ENCODE results near the gene MPPE1.

The MPPE1 gene

DNA sequence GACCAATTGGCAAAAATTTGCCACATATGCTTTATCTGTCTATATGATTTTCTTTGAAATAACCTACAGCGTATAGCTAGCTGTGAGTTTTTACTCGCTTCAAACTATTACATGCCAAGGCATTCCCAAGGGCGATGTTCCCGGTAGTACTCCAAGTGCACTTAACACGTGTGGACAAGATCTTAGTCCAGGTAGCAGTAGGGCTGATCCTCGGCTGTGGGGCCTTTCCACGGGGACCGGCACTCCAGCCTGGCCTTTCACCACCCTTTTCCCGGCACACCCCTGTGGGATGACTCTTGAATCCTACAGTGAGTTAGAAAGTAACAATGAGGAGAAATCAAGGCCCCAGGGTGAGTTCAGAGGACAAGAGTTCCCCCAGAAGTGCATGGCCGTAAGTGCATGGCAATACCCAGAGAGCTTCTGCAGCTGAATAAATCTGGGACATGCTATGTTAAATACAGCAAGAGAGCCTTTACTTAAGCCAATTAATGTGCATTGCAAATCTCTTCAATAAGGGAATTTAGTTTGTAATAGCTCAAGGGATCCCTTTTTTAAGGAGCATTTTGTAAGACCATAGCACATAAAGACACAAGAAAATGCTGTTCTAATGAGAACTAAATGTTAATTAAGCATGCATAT is 30.5 kb downstream of the MPPE1 start:
- FAIRE-seq (no peak), DNase-seq (ENCODE audit: insufficient read length, low spot score) (no peak)
- TF ChIP-seq SPI1 (IDR thresholded peaks at IDR 0.05; ENCODE audit: low read depth, low read length), result no peak
- TF ChIP-seq POLR2AphosphoS5 (IDR thresholded peaks at IDR 0.05; ENCODE audit: low read depth, low read length), result no peak
- TF ChIP-seq POU2F2 (IDR thresholded peaks at IDR 0.05; ENCODE audit: low read depth, low read length), result no peak
- no peak for TF ChIP-seq TAF1 (IDR thresholded peaks at IDR 0.05; ENCODE audit: low read depth, low read length)
- TF ChIP-seq PAX5 (IDR thresholded peaks at IDR 0.05; ENCODE audit: insufficient read depth, low read length, severe bottlenecking), result no peak
- no peak for TF ChIP-seq POLR2A (IDR thresholded peaks at IDR 0.05; ENCODE audit: low read depth, low read length)

DNA sequence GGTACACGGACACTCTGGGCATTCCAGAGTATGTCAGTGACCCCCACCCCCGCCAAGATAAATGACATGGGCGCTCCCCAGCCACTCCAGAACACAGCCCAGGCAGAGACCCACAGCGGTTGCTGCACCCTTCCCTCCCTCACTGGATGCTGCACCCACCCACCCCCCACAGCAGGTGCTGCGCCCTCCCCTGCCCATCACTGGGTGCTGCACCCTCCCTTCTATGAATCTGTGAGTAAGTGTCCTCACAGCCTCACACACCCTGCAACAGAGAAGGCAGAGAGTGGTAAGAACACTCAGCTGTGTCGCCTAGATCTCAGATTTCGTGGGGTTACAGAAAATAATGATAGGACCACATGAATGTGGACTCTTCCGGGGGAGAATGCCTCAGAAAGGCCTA is 33.4 kb downstream of the MPPE1 start:
- FAIRE-seq (no peak), DNase-seq (ENCODE audit: insufficient read length, low spot score) (no peak)
- no peak for TF ChIP-seq POU2F2 (IDR thresholded peaks at IDR 0.05; ENCODE audit: low read depth, low read length)
- TF ChIP-seq SPI1 (IDR thresholded peaks at IDR 0.05; ENCODE audit: low read depth, low read length), result no peak
- no peak for TF ChIP-seq TAF1 (IDR thresholded peaks at IDR 0.05; ENCODE audit: low read depth, low read length)
- no peak for TF ChIP-seq PAX5 (IDR thresholded peaks at IDR 0.05; ENCODE audit: insufficient read depth, low read length, severe bottlenecking)
- TF ChIP-seq POLR2A (IDR thresholded peaks at IDR 0.05; ENCODE audit: low read depth, low read length), result no peak
- no peak for TF ChIP-seq POLR2AphosphoS5 (IDR thresholded peaks at IDR 0.05; ENCODE audit: low read depth, low read length)

DNA sequence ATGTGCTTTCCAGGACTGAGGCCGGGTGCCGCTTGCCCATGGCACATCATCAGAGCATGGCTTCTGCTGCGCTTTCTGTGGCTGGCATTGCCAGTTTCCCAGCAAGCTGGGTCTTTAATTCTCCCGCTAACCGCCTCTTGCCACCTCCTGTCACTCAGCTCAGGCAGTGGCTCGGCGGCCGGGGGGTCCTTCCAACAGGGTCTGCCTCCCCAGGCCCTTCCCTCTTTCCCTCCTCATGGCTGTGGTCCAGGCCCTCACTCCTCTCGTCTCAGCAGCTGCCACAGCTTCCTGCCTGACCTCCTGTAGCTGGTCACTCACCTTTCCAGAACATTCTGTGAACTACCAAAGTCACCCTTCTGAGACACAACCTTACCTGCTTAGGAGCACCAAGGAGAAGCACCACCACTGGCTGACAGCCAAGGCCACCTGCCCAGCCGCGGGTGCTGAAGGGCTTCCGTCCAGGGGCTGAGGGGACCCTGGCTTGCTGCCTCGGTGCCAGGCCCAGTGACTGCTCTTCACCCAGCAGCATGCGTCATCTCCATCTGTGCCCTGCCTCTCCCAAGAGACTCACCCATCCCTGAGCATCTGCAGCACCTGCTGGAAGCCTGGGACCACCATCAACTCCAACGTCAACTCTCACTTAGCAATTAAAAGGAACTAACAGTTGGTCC is 34.3 kb downstream of the MPPE1 start:
- FAIRE-seq, result no peak
- DNase-seq (ENCODE audit: insufficient read length, low spot score), result no peak
- TF ChIP-seq POLR2A (IDR thresholded peaks at IDR 0.05; ENCODE audit: low read depth, low read length) (no peak), TAF1 (IDR thresholded peaks at IDR 0.05; ENCODE audit: low read depth, low read length) (no peak), SPI1 (IDR thresholded peaks at IDR 0.05; ENCODE audit: low read depth, low read length) (no peak), POU2F2 (IDR thresholded peaks at IDR 0.05; ENCODE audit: low read depth, low read length) (no peak), POLR2AphosphoS5 (IDR thresholded peaks at IDR 0.05; ENCODE audit: low read depth, low read length) (no peak), PAX5 (IDR thresholded peaks at IDR 0.05; ENCODE audit: insufficient read depth, low read length, severe bottlenecking) (no peak)

DNA sequence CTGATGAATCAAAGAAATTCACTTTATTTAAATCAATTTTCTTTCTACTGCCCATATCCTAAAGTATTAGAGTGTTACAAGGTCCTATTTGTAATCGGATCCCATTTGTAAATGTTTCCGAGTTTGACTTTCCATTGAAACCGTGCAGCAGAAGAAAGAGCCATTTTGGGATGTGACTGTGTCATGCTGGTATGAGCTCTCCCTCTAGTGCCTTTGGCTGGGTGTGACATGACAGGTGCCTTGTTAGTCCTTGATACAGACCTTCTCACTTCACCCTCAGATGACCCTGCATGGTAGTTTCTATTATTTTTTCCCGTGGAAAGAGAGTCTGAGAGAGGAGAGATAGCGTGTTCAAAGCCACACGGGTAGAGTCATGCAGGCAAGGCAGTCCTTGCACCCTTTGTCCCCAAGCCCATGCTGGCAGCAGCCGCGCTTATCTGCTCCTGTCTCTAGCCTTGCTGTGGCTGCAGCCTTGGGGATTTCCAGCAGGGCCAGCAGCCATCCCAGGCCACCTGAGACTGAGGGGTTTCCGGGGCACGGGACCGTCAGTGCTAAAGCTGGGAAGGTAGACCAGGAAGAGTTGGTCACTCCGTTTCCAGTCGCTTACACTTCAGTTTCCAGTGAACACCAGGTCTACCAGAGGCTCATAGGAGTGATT is 35.5 kb downstream of the MPPE1 start:
- TF ChIP-seq SPI1 (IDR thresholded peaks at IDR 0.05; ENCODE audit: low read depth, low read length), result no peak
- TF ChIP-seq POU2F2 (IDR thresholded peaks at IDR 0.05; ENCODE audit: low read depth, low read length), result no peak
- no peak for TF ChIP-seq PAX5 (IDR thresholded peaks at IDR 0.05; ENCODE audit: insufficient read depth, low read length, severe bottlenecking)
- no peak for TF ChIP-seq POLR2A (IDR thresholded peaks at IDR 0.05; ENCODE audit: low read depth, low read length)
- no peak for TF ChIP-seq POLR2AphosphoS5 (IDR thresholded peaks at IDR 0.05; ENCODE audit: low read depth, low read length)
- no peak for TF ChIP-seq TAF1 (IDR thresholded peaks at IDR 0.05; ENCODE audit: low read depth, low read length)
- no peak for FAIRE-seq
- no peak for DNase-seq (ENCODE audit: insufficient read length, low spot score)

DNA sequence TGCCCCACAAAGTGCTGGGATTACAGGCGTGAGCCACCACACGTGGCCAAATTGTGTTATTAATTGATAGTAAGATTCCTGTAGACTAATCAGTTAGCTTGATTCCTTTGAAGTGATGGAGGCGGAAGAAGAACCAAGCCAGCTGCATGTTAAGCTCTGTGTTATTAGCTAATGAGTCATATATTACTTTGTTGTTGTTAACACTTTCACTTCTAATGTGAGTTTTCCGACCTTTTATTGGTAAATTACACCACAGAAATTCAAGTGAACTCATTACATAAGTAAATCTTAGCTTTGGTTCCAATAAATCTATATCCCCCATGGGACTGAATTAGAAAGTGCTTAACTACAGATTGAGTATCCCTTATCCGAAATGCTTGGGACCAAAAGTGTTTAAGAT is 36.6 kb downstream of the MPPE1 start:
- no peak for FAIRE-seq
- TF ChIP-seq POLR2A (IDR thresholded peaks at IDR 0.05; ENCODE audit: low read depth, low read length) (no peak), PAX5 (IDR thresholded peaks at IDR 0.05; ENCODE audit: insufficient read depth, low read length, severe bottlenecking) (no peak), TAF1 (IDR thresholded peaks at IDR 0.05; ENCODE audit: low read depth, low read length) (no peak), SPI1 (IDR thresholded peaks at IDR 0.05; ENCODE audit: low read depth, low read length) (no peak), POLR2AphosphoS5 (IDR thresholded peaks at IDR 0.05; ENCODE audit: low read depth, low read length) (no peak), POU2F2 (IDR thresholded peaks at IDR 0.05; ENCODE audit: low read depth, low read length) (no peak)

DNA sequence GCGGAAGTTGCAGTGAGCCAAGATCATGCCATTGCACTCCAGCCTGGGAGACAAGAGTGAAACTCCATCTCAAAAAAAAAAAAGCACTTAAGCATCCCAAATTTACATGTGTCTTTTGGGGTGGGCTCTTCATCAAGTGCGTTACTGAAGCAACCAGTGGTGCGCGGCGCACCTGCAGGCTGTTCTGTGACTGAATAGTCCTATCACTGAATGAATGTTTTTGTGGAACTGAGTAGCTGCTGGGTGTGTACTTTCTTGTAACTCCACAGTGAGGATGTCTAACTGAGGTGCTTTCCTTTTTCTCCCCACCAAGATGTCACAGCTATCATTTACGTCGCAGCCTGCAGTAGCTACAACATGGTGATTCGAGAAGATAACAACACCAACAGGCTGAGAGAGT is 39.9 kb downstream of the MPPE1 start:
- TF ChIP-seq SPI1 (IDR thresholded peaks at IDR 0.05; ENCODE audit: low read depth, low read length), result no peak
- no peak for TF ChIP-seq POLR2A (IDR thresholded peaks at IDR 0.05; ENCODE audit: low read depth, low read length)
- no peak for TF ChIP-seq POU2F2 (IDR thresholded peaks at IDR 0.05; ENCODE audit: low read depth, low read length)
- TF ChIP-seq TAF1 (IDR thresholded peaks at IDR 0.05; ENCODE audit: low read depth, low read length), result no peak
- TF ChIP-seq PAX5 (IDR thresholded peaks at IDR 0.05; ENCODE audit: insufficient read depth, low read length, severe bottlenecking), result no peak
- TF ChIP-seq POLR2AphosphoS5 (IDR thresholded peaks at IDR 0.05; ENCODE audit: low read depth, low read length), result no peak

More for the DNA sequence above, 36.6 kb downstream of the MPPE1 start:
- no peak for DNase-seq (ENCODE audit: insufficient read length, low spot score)

DNA sequence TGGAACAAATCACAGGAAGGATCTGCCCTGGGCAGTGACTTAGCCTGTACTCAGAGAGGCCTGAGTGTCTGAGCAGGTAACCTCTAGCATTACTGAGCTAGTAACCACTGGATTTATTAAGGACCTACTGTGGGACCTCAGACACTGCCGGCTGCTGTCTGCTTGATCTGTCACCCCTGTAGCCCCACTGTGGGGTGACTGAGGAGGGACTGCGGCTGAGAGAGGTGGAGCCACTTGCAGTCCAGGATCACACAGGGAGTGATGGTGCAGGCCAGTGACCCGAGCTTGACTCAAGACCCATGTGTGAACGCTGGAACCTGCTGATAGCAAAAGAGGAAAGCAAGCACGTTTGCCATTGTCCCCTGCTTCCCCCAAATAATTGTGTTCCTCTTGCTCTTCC is 41.4 kb downstream of the MPPE1 start:
- no peak for FAIRE-seq
- TF ChIP-seq TAF1 (IDR thresholded peaks at IDR 0.05; ENCODE audit: low read depth, low read length), result no peak
- no peak for TF ChIP-seq POLR2A (IDR thresholded peaks at IDR 0.05; ENCODE audit: low read depth, low read length)
- TF ChIP-seq POU2F2 (IDR thresholded peaks at IDR 0.05; ENCODE audit: low read depth, low read length), result no peak
- no peak for TF ChIP-seq PAX5 (IDR thresholded peaks at IDR 0.05; ENCODE audit: insufficient read depth, low read length, severe bottlenecking)
- TF ChIP-seq SPI1 (IDR thresholded peaks at IDR 0.05; ENCODE audit: low read depth, low read length), result no peak
- TF ChIP-seq POLR2AphosphoS5 (IDR thresholded peaks at IDR 0.05; ENCODE audit: low read depth, low read length), result no peak
- no peak for DNase-seq (ENCODE audit: insufficient read length, low spot score)

More for the DNA sequence above, 39.9 kb downstream of the MPPE1 start:
- DNase-seq (ENCODE audit: insufficient read length, low spot score) (no peak), FAIRE-seq (no peak)

DNA sequence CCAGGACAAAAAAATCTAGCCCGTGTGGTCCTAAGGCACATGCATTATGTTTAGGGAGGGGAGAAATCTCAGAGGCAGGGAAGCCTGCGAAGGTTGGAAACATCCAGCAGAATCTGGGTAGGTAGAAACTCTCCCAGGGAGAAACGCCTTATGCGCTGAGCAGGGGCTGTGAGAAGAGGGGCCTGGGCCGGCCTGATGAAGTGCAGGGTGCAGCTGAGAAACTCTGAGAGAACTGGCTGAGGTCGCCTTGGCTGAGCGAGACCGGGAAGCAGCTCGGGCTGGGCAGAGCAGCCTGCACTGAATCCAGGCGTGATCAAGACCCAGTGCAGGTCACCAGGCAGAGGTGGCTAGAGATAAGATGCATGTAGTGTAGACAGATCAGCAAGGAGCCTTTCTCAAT is 41.8 kb downstream of the MPPE1 start:
- TF ChIP-seq POLR2AphosphoS5 (IDR thresholded peaks at IDR 0.05; ENCODE audit: low read depth, low read length), result no peak
- DNase-seq (ENCODE audit: insufficient read length, low spot score), result no peak
- FAIRE-seq, result no peak

DNA sequence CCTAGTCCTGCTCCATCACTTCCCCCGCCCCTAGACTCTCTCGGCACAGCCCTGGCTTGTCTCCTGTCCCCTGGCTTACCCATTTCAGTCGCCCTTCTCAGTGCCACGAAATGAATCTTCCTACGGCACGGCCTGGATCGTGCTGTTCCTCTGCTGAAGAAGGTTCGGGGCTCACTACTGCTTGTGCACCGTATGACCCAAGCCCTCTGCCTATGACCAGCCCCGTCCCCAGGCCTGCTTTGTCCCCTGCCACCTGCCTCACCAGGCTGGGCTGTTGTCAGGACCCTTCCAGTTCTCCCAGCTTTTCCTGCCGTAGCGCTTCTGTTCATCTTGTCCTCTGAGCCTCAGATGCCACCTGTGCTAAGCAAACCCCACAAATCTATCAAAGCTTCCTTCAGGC is 43.0 kb downstream of the MPPE1 start:
- DNase-seq (ENCODE audit: insufficient read length, low spot score) (no peak), FAIRE-seq (no peak)
- TF ChIP-seq POU2F2 (IDR thresholded peaks at IDR 0.05; ENCODE audit: low read depth, low read length) (no peak), PAX5 (IDR thresholded peaks at IDR 0.05; ENCODE audit: insufficient read depth, low read length, severe bottlenecking) (no peak), SPI1 (IDR thresholded peaks at IDR 0.05; ENCODE audit: low read depth, low read length) (no peak), POLR2AphosphoS5 (IDR thresholded peaks at IDR 0.05; ENCODE audit: low read depth, low read length) (no peak), POLR2A (IDR thresholded peaks at IDR 0.05; ENCODE audit: low read depth, low read length) (no peak)

Data from GM12891 (cell line).